Kidney (tissue), 14 donors: Measurements from ENCODE around the gene ZBTB46. TPM values are rescaled to one million over a fixed set of nuclear protein-coding genes. Genes with fewer than 3 reads are reported as not detected.

Source experiments
- DNase-seq, 5 donors: peaks; one replicate each; pipeline ENCODE4 v3.0.0-alpha.2; 2013 to 2020
- FAIRE-seq: peaks from 2 replicates; lab custom pipeline; 2012; peaks lifted over from hg19 to GRCh38; lab: Jason Lieb, UNC
- H3K27ac ChIP-seq, 2 donors: one replicate each; pipeline ENCODE4 v1.7.0; 2013; ENCODE audit warnings: low read depth in 2 of 2, low read length in 2 of 2, inconsistent platforms in 1 of 2
- H3K27me3 ChIP-seq: one replicate; pipeline ENCODE4 v1.7.1; 2013; ENCODE audit warnings: low read length, inconsistent platforms; ENCODE audit not compliant: control insufficient read depth, insufficient read depth
- H3K36me3 ChIP-seq, 3 donors: one replicate each; pipeline versions ENCODE4 v1.7.0 to v1.7.1; 2013; ENCODE audit warnings: low read length in 3 of 3, control low read depth in 1 of 3, inconsistent platforms in 1 of 3; ENCODE audit not compliant: insufficient read depth in 3 of 3, control insufficient read depth in 2 of 3
- H3K4me1 ChIP-seq, 3 donors: one replicate each; pipeline versions ENCODE4 v1.7.0 to v1.7.1; 2013; ENCODE audit warnings: low read length in 3 of 3, inconsistent platforms in 1 of 3, low read depth in 1 of 3; ENCODE audit not compliant: control insufficient read depth in 2 of 3, insufficient read depth in 2 of 3
- H3K4me3 ChIP-seq, 3 donors: one replicate each; pipeline versions ENCODE4 v1.7.0 to v1.8.1; 2013; ENCODE audit warnings: low read length in 3 of 3, control low read depth in 1 of 3, inconsistent platforms in 1 of 3
- H3K9ac ChIP-seq, 3 donors: one replicate each; pipeline versions ENCODE4 v1.7.0 to v1.7.1; 2013; ENCODE audit warnings: low read length in 3 of 3, control low read depth in 1 of 3, inconsistent platforms in 1 of 3
- H3K9me3 ChIP-seq, 3 donors: one replicate each; pipeline versions ENCODE4 v1.7.0 to v1.7.1; 2013; ENCODE audit warnings: low read length in 3 of 3, control low read depth in 1 of 3, inconsistent platforms in 1 of 3; ENCODE audit not compliant: control insufficient read depth in 2 of 3, insufficient read depth in 1 of 3
- CTCF ChIP-seq: IDR thresholded peaks from 3 replicates; pipeline ENCODE4 v1.5.1; 2012; ENCODE audit warnings: mild to moderate bottlenecking, moderate library complexity, borderline replicate concordance; ENCODE audit not compliant: insufficient read depth; ENCODE audit errors: extremely low read depth
- intact Hi-C: fragments of 100-400 bp; cut with DNase I; formaldehyde crosslinking; loops from one replicate; pipeline ENCODE4 v1.11.1; 2022
- polyA plus RNA-seq: library from polyadenylated mRNA; stranded (reverse); fragments of 350-450 nt; fragmentation: Illumina TruSeq; extraction: RNeasy Lipid Tissue Mini Kit (QIAGEN cat#74804); gene quantifications from one replicate; pipeline ENCODE4 v1.2.3, GENCODE V29; 2014; ENCODE audit warnings: low read depth, low replicate concordance; ENCODE audit not compliant: insufficient read depth
- total RNA-seq: library from RNA; stranded (reverse); fragmentation: NEBNext Ultra II Directional; extraction: Animal tissue kit (Norgen Biotek cat#: 25700); gene quantifications from one replicate; pipeline ENCODE4 v1.2.1, GENCODE V29; 2021
- donor health status: control.
- donor health status: control.
- donor health status: control.
- donor health status: control.
- donor health status: control.
- donor health status: DM: yes; HTN: yes; CAD: no.
- donor health status: Normal renal cell carcinoma (clear cell type).

Gene ZBTB46
- total and polyA plus RNA-seq, 2 donors from 2014 or later = 4.5 to 24.0 TPM

GRCh38 chr20:63765902-63766301 lies 65.2 kb downstream of the ZBTB46 start:
- no peak for DNase-seq
- Histone ChIP-seq H3K9ac (no peak overlapping the region), H3K9me3 (no peaks in the 10 kb centered on the region), H3K27ac (no peak overlapping the region), H3K27me3 (no peaks in the 10 kb centered on the region), H3K4me3 (no peak overlapping the region), H3K4me1 (no peaks in the 10 kb centered on the region), H3K36me3 (peaks cover 2 to 3% (median 2%) of the 10 kb centered on the region in 3 donors)
- TF ChIP-seq CTCF = no peak
- intact Hi-C loops = no loop called here
- no peak for FAIRE-seq

GRCh38 chr20:63765082-63765873 lies 65.8 kb downstream of the ZBTB46 start:
- no peak for FAIRE-seq
- Histone ChIP-seq H3K4me1 (no peaks in the 10 kb centered on the region), H3K9me3 (no peaks in the 10 kb centered on the region), H3K27me3 (no peaks in the 10 kb centered on the region), H3K9ac (no peak overlapping the region), H3K4me3 (no peak overlapping the region), H3K36me3 (peaks cover 2 to 3% (median 2%) of the 10 kb centered on the region in 3 donors), H3K27ac (no peak overlapping the region)
- DNase-seq = peak in 1 of 5 donors; percentile 31
- intact Hi-C loops = no loop called here
- TF ChIP-seq CTCF = no peak

- Histone ChIP-seq H3K27ac (no peak overlapping the region), H3K4me1 (peaks cover 0 to 3% (median 3%) of the 10 kb centered on the region in 3 donors), H3K9me3 (no peaks in the 10 kb centered on the region), H3K36me3 (peaks cover 0 to 2% (median 2%) of the 10 kb centered on the region in 3 donors), H3K4me3 (no peak overlapping the region), H3K9ac (no peak overlapping the region), H3K27me3 (no peaks in the 10 kb centered on the region)
- FAIRE-seq (no peak), DNase-seq (no peak)
- no peak for TF ChIP-seq CTCF
- intact Hi-C loops = no loop called here
Measured at GRCh38 chr20:63759377-63759901, 71.6 kb downstream of the ZBTB46 start.
